Putamen (tissue), 1 donor: ENCODE measurements around the gene GPX6.
"Not testable (repeated sequence)": the region's sequence is repeated elsewhere in the genome, so short reads cannot be mapped to it uniquely, and the experiment has no call there.

Source experiments
- DNase-seq: peaks from one replicate; pipeline ENCODE4 v3.0.0-alpha.2; 2016; ENCODE audit warnings: low spot score

GPX6 gene

DNA sequence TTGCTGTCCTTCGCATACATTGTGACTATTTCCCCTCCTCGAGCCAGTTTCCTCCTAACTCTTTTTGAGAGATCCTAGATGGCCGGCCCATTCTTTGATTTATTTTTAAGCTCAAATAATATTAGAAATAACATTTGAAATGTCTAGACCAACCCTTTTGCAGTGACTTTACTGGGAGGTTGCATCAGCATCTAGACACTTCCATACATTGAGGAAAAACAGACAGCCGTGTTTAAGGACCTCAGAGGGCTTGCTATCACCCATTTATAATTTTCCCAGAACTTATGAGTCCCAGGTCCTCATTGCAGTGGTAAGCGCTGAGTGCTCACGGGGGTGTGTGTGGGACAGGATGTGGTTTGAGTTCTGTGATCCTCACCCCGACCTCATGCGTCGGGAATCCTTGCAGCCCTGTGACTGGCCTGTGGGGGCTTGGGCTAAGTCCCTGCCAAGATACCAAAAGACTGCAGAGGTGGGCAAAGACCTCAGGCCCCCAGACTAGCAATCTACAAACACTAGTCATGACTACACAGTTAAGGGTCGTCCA is 10.0 kb upstream of the GPX6 start, which contains the start of gene GPX5:
Gene GPX5, plus strand, starts transcription at position 386 of the 544 bp plus-strand sequence. Its CDS starts 133 bp downstream, at position 519.
- DNase-seq, result no peak

DNA sequence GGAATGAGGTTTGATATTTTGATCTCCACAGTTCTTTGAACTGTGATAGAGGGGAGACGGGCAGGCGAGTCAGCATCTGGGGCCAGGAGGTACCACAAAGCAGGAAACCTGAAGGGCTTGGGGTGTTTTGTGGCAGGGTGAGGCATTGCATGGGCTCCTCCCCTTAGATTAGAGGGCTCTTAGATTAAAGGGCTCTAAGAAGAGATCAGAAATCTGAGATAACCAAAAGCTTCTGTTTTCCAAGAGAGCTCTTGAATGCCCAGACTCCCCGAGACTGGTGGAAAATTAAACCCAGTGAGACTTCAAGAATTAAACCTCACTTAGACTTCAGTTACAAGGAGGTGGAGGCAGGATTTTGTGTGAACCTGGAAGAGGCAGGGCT is 7.6 kb upstream of the GPX6 start:
- DNase-seq, result no peak

DNA sequence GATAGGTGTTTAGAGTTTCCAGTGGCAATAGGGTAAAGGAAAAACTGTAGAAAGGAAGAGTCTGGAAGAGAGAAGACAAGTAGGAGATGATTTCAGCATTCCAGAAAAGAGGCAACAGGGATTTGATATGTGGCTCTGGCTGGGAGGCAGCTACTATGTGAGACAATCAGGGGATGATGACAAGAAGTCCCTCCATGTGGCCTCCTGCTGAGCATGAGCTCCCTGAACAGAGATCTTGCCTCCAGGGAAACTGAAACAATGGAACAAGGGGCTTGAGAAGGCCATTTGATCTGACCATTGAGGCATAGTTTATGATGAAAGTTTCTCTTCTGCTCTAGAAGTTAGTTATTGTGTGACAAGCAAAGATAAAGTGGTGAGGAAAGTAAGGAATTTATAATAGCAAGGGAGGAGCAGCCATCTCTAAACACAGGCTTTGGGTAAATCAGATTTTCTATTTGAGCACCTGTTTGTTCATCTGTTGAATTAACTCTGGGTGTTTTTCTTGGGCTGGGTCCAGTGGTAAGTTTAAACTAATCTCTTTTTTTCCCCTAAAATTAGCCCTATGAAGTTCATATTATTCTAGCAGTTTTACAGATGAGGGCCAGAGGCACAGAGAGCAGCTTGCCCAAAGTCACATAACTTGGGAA is 7.1 kb upstream of the GPX6 start:
- DNase-seq, result no peak

DNA sequence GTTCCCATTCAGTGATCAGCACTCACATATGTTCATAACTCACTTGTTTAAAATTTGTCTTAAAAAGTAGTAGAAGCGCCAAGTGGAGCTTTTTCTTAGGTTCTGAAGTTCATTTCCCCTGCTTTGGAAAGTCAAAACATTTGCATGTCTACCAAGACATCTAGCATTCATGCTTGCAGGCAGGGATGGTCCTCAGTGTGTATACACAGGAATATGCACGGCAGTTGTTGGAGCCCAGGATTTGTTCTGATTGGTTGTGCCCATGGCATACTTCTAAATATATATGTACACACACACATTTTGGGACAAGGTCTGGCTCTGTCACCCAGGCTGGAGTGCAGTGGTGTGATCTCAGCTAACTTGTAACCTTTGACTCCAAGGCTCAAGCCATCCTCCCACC is 2.4 kb upstream of the GPX6 start:
- DNase-seq, result no peak

DNA sequence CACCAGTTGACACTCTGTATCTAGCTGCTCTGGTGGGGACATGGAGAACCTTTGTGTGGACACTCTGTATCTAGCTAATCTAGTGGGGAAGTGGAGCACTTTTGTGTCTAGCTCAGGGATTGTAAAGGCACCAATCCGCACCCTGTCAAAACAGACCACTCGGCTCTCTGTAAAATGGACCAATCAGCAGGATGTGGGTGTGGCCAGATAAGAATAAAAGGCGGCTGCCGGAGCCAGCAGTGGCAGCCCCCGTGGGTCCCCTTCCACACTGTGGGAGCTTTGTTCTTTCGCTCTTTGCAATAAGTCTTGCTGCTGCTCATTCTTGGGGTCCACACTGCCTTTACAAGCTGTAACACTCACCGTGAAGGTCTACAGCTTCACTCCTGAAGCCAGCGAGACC is 3.2 kb downstream of the GPX6 start:
- DNase-seq, result not testable (repeated sequence)

DNA sequence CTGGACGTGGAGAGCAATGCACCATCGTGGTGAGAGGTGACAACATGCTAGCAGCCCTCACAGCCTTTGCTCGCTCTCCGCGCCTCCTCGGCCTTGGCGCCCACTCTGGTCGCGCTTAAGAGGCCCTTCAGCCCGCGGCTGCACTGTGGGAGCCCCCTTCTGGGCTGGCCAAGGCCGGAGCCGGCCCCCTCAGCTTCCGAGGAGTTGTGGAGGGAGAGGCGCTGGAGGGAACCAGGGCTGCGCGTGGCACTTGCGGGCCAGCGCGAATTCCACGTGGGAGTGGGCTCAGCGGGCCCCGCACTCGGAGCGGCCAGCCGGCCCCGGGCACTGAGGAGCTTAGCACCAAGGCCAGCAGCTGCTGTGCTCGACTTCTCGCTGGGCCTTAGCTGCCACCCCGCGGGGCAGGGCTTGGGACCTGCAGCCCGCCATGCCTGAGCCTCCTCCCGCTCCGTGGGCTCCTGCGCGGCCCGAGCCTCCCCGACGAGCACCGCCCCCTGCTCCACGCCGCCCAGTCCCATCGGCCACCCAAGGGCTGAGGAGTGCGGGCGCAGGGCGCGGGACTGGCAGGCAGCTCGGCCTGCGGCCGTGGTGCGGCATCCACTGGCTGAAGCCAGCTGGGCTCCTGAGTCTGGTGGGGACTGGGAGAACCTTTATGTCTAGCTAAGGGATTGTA is 3.8 kb downstream of the GPX6 start:
- DNase-seq, result no peak

DNA sequence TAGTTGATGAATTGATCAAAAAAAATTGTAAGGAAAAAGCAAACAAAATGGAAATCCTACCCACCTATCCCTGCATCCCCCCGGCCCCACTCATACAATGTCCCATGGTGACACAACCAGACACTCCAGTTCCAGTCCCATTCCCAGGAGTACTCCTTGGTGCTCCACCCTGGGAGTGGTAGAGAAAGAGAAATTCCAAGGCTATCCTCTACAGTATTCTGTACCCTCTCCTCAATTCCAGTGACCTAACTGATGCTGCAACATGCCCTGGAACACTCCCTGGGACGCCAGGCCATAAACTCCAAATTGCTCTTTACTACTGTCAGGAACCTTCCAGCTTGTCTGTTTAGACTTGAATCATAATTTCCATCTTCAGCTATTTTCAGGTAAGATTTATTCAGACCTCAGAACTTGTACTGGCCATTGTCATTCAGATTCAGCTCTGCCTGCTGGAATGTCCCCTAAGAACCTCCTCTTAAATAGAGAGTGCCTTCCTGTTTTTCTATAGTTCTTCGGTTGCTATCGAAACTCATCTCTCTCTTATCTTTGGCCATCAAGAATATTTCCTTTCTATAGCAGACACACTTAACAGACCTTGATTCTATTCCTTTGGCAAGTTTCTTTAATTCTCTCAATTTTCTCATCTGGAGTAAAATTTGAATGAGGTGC is 8.7 kb downstream of the GPX6 start:
- DNase-seq, result no peak

DNA sequence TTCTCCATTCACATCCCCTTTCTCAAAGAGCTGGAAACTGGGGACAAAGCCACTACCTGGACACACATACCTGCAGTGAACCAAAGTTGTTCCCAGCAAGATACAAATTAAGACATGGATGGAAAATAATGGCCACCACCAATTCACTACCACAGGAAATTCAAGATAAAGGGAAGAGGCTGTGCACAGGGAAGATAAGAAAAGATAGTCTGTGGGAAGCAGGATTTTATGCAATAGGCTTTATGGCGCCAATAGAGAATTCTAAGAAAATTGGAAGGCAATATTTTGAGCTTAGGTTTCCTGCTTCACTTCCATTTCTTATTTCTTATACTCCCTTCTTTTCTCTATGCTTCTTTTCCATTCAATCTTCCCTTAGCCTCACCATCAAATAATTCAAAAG is 9.9 kb downstream of the GPX6 start:
- DNase-seq, result no peak

DNA sequence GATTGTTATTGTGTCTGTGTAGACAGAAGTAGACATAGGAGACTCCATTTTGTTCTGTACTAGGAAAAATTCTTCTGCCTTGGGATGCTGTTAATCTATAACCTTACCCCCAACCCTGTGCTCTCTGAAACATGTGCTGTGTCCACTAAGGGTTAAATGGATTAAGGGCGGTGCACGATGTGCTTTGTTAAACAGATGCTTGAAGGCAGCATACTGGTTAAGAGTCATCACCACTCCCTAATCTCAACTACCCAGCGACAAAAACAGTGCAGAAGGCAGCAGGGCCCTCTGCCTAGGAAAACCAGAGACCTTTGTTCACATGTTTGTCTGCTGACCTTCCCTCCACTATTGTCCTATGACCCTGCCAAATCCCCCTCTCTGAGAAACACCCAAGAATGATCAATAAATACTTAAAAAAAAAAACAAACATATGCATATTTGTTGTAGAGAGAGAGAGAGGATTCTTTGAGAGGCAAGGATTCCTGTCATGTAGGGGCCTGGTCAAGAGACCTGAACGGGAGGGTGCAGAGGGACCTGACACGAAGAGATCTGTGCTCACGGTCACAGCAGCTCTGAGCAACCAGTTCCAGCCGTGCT is 12.8 kb downstream of the GPX6 start:
- not testable (repeated sequence) for DNase-seq

DNA sequence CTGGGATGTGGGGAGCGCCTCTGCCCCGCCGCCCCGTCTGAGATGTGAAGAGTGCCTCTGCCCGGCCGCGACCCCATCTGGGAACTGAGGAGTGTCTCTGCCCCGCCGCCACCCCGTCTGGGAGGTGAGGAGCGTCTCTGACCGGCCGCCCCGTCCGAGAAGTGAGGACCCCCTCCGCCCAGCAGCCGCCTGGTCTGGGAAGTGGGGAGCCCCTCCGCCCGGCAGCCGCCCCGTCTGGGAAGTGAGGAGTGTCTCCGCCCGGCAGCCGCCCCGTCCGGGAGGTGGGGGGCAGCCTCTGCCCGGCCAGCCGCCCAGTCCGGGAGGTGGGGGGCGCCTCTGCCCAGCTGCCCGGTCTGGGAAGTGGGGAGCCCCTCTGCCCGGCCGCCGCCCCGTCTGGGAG is 13.5 kb downstream of the GPX6 start:
- not testable (repeated sequence) for DNase-seq

DNA sequence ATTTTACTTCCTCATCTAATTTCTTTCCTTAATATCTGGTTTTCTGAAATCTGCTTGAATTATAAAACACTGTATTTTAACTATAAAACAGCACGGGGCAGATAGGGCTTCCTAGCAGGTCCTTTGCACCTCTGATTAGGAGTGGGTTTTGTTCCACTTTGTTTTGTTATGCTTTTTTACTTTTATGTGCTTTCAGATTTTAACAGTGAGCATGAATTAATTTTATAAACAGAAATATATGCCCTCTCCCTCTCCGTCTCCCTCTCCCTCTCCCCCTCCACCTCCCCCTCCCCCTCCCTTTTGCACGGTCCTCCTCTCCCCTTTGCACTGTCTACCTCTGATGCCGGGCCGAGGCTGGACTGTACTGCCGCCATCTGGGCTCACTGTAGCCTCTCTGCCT is 14.3 kb downstream of the GPX6 start:
- DNase-seq, result no peak

DNA sequence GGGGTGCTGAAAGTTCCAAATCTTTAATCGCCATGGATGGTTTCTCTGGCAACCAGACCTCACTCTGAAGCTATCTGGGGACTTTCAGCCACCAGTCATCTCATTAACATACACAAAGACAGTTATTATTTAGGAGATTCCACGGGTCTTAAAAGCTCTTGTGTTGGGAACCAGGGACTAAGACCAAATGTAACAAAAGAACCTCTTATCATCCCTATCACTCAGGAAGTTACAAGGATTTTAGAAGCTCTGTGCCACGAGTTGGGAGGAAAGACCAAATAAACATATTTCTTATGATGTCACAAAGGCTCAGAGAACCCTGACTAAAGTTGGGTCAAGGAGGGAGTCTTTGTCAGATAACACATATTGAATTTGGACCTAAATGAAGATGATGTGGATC is 17.7 kb downstream of the GPX6 start:
- DNase-seq, result no peak

DNA sequence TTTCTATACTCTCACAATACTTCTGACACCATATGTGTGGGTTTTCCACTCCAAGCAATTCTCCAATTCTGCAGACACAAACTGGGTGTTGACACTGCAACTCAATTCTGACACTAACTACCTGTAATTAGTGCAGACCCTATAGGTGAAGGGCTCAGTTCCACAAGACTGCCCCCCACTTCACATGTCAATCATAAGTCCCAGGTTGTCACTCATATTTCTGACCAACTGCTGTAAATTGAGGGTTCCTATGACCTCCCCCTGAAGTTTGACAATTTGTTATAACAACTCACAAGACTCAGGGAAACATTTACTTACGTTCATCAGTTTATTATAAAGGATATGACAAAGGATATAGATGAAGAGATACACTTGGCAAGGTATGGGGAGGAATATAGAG is 18.3 kb downstream of the GPX6 start:
- DNase-seq, result no peak

DNA sequence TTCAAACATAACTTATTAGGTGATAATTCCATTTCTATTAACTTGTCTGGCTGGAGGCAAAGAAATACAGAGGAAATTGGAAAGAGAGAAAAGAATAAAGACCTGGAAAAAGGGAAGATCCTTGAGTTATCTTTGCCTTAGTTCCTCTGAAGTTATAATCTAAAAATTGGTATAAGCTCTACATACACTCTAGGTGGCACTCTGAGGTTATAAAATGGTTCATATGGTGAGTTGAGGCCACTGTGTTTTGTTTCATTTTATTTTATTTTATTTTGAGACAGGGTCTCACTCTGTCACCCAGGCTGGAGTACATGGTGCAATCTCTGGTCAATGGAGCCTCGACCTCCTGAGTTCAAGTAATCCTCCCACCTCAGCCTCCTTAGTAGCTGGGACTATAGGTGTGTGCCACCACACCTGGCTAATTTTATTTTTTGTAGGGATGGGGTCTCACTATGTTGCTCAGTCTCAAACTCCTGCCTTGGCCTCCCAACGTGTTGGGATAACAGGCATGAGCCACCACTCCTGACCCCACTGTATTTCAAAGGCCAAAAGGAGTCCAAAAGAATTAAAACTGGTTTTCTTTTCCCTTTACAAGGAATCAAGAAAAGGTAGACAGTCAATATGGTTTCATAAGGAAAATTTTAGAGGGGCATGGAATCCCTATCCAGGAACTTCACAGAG is 19.4 kb downstream of the GPX6 start:
- no peak for DNase-seq

DNA sequence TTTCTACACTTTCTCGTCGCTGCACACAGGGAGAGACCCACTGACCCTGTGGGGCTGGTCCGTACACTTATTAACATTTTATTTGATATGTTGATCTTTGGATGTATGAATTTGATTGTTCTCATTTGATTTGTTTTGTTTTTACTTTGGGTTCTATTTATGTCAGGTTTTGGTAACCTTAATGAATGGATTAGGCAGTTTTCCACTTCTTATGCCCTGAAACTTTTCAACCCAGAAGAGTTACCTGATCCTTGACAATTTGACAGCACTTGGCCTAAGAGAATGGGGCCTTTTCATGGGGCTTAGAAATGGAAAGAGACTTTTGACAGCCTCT is 23.6 kb downstream of the GPX6 start:
- no peak for DNase-seq

DNA sequence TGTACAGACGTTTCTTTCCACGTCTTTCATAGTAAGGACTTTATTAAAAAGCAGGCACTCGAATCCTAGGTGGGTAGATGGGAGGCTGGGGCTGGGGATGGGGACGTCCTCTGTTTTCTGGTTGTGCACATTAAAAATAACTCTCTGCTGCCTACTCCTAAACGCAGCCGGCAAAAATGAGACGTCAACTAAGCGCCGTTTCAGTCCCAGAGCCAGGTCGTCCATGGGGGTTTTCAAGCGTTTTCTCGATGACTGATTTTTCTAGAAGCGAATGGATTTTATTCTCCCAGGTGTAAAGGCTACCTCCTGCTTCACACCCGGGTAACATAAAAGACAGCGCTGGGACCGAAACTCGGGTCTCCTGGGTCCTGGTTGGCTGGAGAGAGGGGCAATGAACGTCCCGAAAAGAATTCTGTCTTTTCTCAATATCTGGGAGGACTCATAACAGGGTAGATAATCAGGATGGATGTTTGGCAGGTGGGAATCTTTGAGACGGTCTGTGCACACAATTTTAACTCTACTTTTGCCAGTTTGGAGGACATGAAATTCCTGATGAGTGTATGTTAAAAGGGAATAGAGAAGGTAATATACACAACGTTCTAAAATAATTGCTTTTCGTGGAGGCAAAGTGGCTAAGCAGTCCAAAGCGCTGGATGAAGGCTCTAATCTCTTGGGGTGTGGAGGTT is 25.2 kb downstream of the GPX6 start:
- DNase-seq, result no peak

DNA sequence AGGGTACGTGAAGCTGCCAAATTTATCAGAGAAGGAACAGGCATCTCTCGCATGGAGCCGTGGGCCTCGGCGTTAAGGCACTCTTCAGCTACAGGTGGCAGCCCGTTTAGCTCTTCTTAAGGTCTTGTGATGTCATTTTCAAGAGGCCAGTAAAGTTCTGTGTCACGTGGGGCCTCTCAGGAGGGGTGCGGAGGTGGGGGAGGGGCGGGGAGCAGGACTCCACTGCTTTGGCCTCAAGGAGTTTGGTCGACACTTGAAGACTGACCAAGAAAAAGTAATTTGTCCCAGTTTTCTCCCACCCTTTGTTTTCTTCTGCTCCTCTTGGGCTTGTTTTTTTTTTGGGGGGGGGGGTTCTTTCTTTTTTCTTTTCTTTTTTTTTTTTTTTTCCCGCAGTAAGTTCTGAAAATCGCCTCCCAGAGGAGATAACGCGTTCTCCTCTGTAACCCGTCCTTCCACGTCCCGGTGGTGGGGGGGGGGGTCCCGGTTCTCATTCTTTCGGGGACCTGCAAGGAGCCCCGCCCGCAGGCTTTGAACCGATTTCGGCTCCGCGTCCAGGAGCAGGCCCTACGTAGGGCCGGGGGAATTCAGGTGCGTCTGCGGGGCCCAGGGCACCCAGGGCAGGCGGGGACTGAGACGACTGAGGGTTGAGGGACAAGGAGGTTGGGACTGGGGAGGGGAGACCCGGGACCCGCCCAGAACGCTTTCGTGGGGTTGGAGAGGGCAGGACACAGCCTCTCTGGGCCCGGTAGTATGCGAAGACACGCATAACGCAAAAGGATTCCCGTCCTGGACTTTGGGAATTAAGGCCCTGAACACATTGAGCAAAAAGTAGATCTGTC is 26.0 kb downstream of the GPX6 start:
- DNase-seq, result peak; percentile 6

DNA sequence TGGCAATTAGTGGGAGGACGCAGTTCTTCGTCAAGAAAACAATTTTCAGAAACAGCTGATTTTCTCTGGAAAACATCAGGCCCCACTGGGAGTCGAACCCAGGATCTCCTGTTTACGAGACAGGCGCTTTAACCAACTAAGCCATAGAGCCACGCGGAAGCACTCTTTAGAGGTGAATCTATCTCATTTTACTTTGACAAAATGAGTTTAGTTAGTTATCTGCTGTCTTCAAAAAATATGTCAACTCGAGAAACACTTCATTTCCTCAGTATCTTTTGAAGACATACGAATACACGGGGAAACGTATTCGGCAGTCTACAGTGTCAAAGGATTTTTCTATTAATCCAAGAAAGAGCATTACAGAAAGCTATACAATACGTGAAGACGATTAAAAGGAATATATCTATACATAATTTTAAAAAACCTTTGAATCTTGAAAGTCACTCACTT is 26.7 kb downstream of the GPX6 start:
- peak; percentile 61 for DNase-seq

DNA sequence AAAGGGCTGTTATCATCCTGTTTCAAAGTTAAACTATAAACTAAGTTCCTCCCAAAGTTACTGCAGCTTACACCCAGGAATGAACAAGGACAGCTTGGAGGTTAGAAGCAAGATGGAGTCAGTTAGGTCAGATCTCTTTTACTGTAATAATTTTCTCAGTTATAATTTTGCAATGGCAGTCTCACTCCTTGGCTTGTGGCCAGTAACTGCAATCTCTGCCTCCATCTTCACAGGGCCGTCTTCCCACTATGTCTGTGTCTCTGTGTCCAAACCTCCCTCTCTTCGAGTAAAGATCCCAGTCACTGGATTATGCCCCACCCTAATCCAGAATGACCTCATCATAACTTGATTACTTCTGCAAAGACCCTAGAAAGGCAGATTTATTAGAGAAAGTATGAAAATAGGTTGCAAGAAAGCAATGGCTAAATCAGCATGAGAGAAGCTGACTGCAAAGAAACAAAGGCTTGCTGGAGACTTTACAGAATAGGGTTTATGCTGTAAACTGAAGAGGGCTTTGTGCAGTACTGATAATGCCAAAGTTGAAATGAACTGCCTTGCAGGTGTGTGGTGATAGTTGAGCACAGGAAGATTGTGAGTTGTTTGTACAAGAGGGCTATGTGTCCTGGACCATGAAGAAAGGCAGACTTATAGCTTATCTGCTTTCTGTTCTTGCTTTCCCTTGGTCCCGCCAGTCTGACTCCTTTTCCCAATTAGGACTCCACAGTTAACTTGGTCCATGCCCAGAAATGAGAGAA is 28.4 kb downstream of the GPX6 start:
- no peak for DNase-seq

DNA sequence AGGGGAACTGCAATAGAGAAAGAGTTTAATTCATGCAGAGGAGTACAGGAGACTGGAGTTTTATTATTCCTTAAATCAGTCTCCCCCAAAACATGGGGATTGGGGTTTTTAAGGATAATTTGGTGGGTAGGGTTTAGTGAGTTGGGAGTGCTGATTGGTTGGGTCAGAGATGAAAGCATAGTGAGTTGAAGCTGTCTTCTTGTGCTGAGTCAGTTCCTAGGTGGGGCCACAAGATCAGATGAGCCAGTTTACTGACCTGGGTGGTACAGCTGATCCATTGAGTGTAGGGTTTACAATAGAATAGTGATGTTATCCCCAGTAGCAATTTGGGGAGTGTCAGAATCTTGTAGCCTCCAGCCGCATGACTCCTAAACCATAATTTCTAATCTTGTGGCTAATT is 29.1 kb downstream of the GPX6 start:
- DNase-seq, result no peak
